NCI-H2081 treated with DMSO at 0.1 percent for 48 hours (cell line): Measurements from ENCODE around the gene TAS1R2.

Experiments
- DNase-seq: peaks from one replicate; lab custom pipeline; 2025; lab: John Stamatoyannopoulos, UW

TAS1R2 gene

GRCh38 chr1:18799454-18799853 is 60.0 kb downstream of the TAS1R2 start:
- DNase-seq, result no peak

DNA sequence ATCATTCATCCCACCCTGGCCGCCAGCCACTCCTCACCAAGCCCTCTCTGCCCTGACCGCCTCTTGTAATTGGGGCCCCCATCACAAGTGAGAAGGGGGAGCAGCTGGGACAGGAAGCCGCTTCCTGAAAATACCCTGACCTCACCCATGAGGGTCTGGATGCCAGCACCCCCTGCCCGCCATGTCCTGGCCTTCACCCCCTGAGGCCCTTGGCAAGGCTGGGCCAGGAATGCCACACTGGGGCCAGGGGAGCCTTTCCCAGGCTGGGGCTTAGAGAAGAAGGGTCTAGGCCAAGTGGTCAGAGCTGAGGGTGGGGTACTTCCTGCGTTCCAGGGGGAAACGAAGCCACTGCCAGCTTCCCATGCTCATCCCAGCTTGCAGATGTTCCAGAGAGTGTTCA is 60.5 kb downstream of the TAS1R2 start:
- no peak for DNase-seq

DNA sequence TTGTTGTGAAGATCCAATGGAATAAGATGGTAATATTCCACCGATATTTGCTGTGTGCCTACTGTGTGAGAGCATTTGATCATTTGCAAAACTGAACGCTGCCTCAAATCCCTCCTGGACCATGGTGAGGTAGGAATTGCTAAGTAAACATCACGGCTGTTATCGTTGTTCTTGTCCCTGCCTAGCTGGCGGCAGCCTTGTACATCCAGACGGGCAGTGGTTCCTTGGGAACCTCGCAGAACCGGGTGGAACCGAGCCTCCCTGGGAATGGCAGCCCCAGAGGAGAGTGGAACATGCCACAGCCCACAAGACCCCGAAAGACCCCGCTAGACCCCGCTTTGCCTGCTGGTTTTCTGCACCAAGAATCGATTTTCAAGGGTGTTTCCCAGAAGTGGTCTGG is 60.9 kb downstream of the TAS1R2 start:
- DNase-seq, result no peak

- no peak for DNase-seq
Observed at GRCh38 chr1:18796950-18797349, 62.5 kb downstream of the TAS1R2 start.

DNA sequence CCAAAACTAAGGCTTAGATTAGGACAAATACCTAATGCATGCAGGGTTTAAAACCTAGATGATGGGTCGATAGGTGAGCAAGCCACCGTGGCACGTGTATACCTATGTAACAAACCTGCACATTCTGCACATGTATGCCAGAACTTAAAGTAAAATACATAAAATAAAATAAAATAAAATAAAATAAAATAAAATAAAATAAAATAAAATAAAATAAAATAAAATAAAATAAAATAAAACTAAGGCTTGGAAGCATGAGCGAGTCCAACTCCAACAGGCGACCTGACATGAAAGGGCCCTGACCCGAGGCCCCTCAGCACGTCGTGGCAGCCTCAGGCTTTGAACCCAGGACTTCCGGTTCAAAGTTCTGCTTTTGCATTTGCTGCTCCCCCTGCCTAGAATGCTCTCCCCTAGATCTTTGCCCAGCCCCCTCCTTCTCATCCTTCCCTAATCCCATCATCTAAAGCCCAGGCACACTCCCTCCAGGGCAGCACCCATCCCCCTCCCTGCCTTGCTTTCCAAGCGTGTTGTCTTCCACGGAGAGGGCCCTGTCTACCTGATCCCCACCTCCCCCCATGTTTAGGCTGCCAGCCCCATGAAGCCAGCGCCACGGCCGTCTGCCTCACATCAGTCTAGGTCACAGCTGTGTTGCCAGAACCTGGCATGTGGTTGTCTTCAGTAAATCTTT is 64.3 kb downstream of the TAS1R2 start:
- DNase-seq, result no peak

DNA sequence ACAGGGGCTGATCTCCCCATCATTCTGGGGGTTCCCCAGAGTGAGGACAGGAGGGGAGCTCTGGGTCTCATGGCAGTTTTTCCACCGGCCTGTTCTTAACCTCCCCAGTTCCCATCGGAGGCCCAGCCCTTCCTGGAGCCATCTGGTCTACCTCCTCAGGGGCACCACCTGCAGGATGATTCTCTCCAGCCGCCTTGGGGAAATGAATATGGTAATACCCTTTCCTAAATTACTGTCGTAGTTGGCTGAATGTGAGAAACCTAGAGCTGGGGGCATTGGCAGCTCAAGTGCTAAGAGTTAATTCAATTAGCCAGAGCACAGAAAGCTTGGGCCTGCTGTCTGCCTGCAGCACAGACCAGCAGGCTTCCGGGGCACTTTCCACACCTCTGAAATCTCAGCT is 64.9 kb downstream of the TAS1R2 start:
- DNase-seq, result no peak

DNA sequence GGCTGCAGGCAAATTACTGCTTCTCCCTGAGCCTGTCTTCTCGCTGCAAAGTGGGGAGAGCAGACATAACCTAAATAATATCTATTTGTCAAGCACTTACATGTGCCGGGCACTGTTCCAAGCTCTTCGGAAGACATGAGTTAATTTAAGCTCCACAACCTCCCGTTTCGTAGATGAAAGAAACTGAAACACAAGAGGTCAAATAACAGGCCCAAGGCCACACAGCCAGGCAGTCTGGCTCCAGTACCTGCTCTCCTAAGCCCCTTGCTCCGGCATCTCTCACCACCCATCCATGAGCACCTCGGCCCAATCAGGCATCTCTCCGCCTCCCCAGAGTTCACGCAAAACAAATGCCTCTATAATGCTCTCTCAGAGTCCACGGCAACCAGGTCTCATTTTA is 65.4 kb downstream of the TAS1R2 start:
- DNase-seq, result no peak

- no peak for DNase-seq
Observed at GRCh38 chr1:18793164-18793563, 66.3 kb downstream of the TAS1R2 start.

- no peak for DNase-seq
Observed at GRCh38 chr1:18792747-18793146, 66.7 kb downstream of the TAS1R2 start.
